HG03175 (cell line): ENCODE measurements around the gene NR0B1.

Experiments
- ATAC-seq: cut with Tn5 transposase; IDR thresholded peaks from one replicate; pipeline ENCODE4 v1.9.1; 2021; ENCODE audit warnings: mild to moderate bottlenecking, moderate library complexity; ENCODE audit not compliant: unreplicated experiment

NR0B1 gene

GRCh38 chrX:30309139-30309571 lies at the start of gene NR0B1:
TSS of gene NR0B1 (minus strand) at chrX:30309390. CDS start at chrX:30309363, 27 bp downstream.
- no peak for ATAC-seq

- ATAC-seq = no peak
These were observed 40.8 kb upstream of the NR0B1 start for GRCh38 chrX:30349946-30350345.

- ATAC-seq = no peak
These were observed 34.0 kb upstream of the NR0B1 start for GRCh38 chrX:30343206-30343605.

- ATAC-seq = no peak
These were observed 31.6 kb upstream of the NR0B1 start for GRCh38 chrX:30340753-30341152.

- ATAC-seq = no peak
These were observed 18.6 kb upstream of the NR0B1 start for GRCh38 chrX:30327762-30328161.

- no peak for ATAC-seq
These were observed 8.1 kb upstream of the NR0B1 start for GRCh38 chrX:30317308-30317707.

- ATAC-seq = no peak
These were observed 4.1 kb upstream of the NR0B1 start for GRCh38 chrX:30313322-30313721.

- no peak for ATAC-seq
These were observed 3.7 kb upstream of the NR0B1 start for GRCh38 chrX:30312858-30313257.

- ATAC-seq = no peak
These were observed 1.4 kb upstream of the NR0B1 start for GRCh38 chrX:30310429-30311206.

GRCh38 chrX:30308263-30309138 lies 689 bp downstream of the NR0B1 start:
- ATAC-seq = no peak

- ATAC-seq = no peak
These were observed 1.7 kb downstream of the NR0B1 start for GRCh38 chrX:30307466-30307865.

GRCh38 chrX:30304866-30305265 lies 4.3 kb downstream of the NR0B1 start:
- ATAC-seq = no peak

- no peak for ATAC-seq
These were observed 6.2 kb downstream of the NR0B1 start for GRCh38 chrX:30302956-30303355.

- ATAC-seq = no peak
These were observed 7.2 kb downstream of the NR0B1 start for GRCh38 chrX:30301963-30302362.

GRCh38 chrX:30301208-30301607 lies 8.0 kb downstream of the NR0B1 start:
- ATAC-seq = no peak

GRCh38 chrX:30296408-30297254 lies 12.6 kb downstream of the NR0B1 start:
- no peak for ATAC-seq

- ATAC-seq = no peak
These were observed 25.6 kb downstream of the NR0B1 start for GRCh38 chrX:30283456-30284200.

GRCh38 chrX:30282527-30282926 lies 26.7 kb downstream of the NR0B1 start:
- ATAC-seq = no peak

GRCh38 chrX:30280428-30280827 lies 28.8 kb downstream of the NR0B1 start:
- ATAC-seq = no peak

GRCh38 chrX:30278365-30278764 lies 30.8 kb downstream of the NR0B1 start:
- no peak for ATAC-seq
